Pons (tissue), 1 donor: Measurements from ENCODE around the gene ARVCF.

Source experiments
- DNase-seq: peaks from one replicate; pipeline ENCODE4 v3.0.0-alpha.2; 2016; ENCODE audit warnings: low spot score

The ARVCF gene

GRCh38 chr22:20031732-20032406 lies 15.2 kb upstream of the ARVCF start:
- DNase-seq, result no peak

GRCh38 chr22:20029550-20030225 lies 13.1 kb upstream of the ARVCF start:
- no peak for DNase-seq

GRCh38 chr22:20028855-20029549 lies 12.4 kb upstream of the ARVCF start:
- DNase-seq, result peak; percentile 60

GRCh38 chr22:20027966-20028854 lies 11.6 kb upstream of the ARVCF start:
- no peak for DNase-seq

- no peak for DNase-seq
Observed at GRCh38 chr22:20026996-20027601, 10.5 kb upstream of the ARVCF start.

- peak; percentile 70 for DNase-seq
Observed at GRCh38 chr22:20026204-20026908, 9.7 kb upstream of the ARVCF start.

GRCh38 chr22:20025401-20026203 lies 9.0 kb upstream of the ARVCF start:
- DNase-seq, result no peak

- no peak for DNase-seq
Observed at GRCh38 chr22:20024650-20025397, 8.2 kb upstream of the ARVCF start.

GRCh38 chr22:20024225-20024624 lies 7.6 kb upstream of the ARVCF start:
- no peak for DNase-seq

GRCh38 chr22:20022978-20023613 lies 6.5 kb upstream of the ARVCF start:
- DNase-seq, result no peak

GRCh38 chr22:20022231-20022977 lies 5.8 kb upstream of the ARVCF start:
- DNase-seq, result no peak

GRCh38 chr22:20021196-20022181 lies 4.9 kb upstream of the ARVCF start:
- DNase-seq, result peak; percentile 95

GRCh38 chr22:20020533-20021195 lies 4.0 kb upstream of the ARVCF start, which contains the start of gene TANGO2:
Gene TANGO2 (plus strand): TSS chr22:20021110. CDS start chr22:20036799, 15,689 bp downstream.
- peak; percentile 89 for DNase-seq

- DNase-seq, result no peak
Observed at GRCh38 chr22:20019661-20020532, 3.3 kb upstream of the ARVCF start.

- DNase-seq, result no peak
Observed at GRCh38 chr22:20018001-20018400, 1.4 kb upstream of the ARVCF start.
